ENCODE measurements around the gene DGKQ.
A peak's percentile ranks its signal among the peaks of the same experiment; 100 is the strongest.

DGKQ gene

DNA sequence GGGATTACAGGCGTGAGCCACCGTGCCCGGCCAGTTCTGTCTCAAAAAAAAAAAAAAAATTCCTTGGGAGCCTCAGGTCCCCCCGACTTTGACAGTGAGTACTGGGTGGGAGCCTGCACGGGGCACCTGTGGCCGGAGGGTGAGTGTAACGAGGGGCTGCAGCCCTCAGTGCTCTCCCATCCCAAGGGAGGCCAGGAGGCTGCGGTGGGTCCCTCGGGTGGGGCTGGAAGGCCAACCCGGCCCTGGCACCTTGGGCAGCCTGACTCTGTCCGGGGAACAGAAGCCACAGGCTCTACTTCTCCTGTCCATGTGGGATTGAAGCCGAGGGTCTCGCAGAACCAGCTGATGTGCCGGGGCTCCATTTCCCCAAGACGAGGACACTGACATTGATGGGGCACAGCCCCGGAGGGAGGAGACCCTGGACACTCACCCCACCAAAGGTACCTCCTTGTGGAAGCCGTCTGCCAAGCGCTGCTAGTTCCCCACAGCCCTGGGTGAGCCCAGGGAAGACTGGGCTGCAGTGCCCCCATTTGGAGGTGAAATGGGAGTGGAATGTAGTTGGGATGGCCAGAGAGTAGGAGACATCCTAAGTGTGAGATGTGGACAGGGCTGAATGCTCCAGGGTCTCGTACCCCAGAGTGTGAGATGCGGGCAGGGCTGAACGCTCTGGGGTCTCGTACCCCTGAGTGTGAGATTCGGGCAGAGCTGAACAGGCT is 22.1 kb upstream of the DGKQ start:
- no peak for DNase-seq

DNA sequence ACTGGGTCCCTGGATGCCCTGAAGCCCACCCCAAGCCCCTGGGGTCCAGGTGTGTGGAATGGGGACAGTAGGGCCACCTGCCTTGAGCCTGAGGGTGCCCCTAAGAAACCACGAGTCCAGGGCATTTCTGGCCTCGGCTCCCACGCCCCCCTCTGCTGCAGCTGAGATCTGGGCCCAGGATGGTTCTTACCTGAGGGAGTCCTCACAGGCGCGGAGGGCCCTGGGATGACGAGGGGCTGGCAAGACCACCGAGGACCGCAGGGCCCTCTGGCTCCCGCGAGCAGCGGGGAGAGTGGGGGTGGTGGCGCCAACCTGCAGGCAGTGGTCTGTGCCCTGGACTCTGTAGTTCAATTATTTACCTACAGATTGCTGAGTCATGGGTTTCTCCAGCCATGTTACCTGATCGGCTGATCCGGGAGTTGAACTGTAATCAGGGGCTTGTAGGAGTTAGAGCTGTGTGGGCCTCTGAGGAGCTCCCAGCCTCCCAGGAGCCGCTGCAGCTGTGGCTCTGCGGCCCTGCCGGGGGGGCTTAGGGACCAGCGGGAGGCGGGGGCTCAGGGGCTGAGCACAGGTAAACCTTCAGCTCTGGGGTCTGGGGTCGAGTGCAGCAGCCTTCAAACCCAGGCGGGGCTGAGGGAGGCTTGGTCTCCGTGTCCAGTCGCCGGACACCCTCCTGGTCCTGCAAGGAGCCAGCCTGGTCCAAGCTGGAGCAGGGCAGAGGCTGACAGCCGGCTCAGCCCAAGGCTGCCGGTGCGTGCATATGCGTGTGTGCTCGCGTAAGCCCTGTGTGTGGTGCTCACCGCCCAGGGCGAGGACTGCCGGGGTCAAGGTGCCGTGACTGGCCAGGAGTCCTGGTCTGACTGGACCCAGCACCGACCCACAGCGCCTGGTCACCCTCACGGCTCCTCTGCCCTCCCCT is 20.0 kb upstream of the DGKQ start, which contains the start of gene SLC26A1:
TSS of gene SLC26A1 (minus strand) at position 294 of the 919 bp plus-strand sequence. CDS start 1,701 bp downstream, outside the sequence.
- no peak for DNase-seq

DNA sequence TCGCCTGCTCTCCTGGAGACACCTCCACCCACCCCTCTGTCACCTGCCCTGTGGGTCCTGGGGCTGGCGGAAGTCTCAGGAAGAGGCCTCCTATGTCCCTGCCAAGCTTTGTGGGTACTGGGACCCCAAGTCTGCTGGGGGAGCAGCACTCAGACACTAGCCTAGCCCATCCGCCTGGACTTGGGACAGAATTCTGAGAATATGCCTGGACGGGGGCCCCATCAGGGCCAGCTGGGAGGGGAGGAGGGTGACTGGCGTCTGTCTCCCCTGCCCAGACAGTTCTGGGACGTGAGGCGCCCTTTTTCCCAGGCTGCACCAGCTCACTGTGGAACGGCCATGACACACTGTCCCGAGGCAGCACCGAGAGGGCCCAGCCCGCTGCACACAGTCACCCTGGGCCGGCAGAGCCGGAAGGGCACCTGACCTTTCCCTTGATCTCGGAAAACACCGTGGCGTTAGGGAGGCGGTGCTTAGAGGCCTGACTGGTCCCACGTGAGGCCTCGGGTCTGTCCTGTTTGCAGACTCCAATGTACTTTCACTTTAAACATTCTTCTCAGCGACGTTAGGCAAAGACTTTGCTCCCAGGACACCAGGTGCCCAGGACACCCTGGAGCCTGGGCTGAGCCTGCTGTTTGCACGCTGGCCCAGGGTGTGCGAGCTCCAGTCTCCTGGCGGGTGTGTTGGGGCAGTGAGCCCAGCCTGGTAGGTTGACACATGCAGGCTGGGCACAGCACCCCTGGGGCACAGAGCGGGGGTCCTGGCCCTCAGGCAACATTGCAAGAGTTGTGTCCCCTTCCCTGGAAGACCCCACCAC is 19.1 kb upstream of the DGKQ start:
- no peak for DNase-seq

DNA sequence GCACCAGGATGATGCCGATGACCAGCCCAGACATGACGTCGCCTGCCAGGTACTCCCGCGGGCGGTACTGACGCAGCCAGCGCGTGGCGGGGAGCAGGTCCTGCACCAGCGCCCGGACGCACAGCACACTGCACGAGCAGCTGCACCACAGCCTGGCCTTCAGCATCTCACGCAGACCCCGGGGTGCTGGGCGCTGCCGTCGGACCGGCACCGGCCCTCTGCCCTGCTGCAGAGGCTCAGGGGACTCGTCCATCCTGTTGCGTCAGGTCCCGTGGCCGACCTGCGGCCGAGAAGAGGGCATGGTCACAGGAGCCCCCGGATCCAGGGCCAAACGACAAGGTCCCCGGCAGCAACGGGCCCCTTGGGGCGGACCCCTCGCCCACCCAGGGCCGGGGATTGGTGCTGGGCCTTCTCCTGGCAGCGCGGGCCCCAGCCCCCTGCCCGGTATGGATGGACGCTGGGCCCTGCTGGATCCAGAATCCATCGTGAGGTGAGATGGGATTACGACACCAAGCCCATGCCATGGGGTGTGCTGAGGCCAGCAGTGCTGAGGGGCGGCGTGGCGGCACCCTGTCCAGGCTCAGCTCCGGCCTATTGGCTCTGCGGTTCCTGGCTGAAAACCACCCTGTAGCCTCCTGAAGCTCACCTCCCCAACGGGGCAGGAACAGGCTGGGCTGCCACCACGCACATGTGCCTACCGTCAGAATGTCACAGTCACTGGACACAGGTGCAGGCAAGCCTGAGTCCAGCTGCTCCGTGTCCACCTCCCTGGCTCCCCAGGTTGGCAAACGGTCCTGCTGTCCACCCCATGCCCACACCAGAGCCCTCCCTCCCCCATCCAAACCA is 18.3 kb upstream of the DGKQ start:
- DNase-seq, result no peak

DNA sequence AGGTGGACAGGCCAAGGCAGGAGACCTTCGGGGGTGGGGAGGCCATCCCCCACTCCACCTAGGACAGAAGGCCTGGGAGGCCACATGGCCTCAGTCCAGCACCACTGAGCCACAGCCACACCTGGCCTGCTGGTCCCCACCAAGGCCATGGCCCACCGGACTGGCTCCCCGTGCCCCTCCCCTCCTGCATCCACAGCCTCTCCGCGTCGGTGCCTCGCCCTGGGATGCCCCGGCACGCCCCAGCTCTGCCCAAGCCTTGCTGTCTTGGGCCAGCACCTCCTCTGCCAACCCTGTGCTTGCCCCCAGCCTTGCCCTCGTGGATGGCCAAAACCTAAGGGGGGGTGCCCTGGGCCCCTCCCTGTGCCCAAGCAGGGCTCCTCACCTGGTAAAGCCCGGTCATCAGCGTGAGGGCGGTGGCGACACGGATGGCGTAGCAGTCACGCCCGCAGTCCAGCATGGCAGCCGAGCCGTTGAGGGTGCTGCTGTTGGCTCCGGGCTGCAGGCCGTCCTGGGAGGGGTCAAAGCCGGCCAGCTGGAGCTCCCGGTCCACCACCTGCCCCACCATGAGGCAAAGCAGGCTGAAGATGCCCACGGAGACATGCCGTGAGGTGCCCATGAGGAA is 17.5 kb upstream of the DGKQ start:
- no peak for DNase-seq

DNA sequence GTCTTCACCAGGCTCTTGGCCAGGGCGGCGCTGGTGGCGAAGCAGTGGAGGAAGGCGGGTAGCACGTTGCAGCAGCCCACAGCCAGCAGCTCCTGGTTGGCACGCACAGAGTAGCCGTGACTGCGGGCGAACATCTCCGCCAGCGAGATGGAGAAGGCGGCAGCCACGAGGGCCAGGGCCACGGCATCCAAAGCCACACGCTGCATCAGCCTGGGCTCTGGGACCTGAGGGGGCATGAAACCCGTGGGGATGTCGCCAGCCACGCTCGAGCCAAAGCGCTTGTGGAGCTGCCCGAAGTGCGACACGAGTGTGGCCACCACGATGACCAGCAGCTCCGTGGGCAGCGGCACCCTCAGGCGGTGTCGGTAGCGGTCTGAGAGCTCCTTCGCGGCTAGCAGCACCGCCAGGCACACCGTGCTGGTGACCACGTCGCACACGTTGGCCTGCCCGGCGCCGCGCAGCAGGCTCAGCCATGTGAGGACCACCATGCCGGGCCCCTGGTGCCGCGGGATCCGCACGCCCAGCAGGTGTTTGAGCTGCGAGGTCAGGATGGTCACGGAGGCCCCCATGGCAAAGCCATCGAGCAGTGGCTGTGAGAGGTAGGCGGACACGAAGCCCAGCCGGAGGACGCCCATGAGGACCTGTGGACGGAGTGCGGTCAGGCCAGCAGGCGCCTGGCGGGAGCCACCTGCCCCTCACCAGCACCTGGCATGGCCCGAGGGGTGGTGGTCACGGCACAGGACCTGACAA is 16.5 kb upstream of the DGKQ start:
- DNase-seq, result no peak

DNA sequence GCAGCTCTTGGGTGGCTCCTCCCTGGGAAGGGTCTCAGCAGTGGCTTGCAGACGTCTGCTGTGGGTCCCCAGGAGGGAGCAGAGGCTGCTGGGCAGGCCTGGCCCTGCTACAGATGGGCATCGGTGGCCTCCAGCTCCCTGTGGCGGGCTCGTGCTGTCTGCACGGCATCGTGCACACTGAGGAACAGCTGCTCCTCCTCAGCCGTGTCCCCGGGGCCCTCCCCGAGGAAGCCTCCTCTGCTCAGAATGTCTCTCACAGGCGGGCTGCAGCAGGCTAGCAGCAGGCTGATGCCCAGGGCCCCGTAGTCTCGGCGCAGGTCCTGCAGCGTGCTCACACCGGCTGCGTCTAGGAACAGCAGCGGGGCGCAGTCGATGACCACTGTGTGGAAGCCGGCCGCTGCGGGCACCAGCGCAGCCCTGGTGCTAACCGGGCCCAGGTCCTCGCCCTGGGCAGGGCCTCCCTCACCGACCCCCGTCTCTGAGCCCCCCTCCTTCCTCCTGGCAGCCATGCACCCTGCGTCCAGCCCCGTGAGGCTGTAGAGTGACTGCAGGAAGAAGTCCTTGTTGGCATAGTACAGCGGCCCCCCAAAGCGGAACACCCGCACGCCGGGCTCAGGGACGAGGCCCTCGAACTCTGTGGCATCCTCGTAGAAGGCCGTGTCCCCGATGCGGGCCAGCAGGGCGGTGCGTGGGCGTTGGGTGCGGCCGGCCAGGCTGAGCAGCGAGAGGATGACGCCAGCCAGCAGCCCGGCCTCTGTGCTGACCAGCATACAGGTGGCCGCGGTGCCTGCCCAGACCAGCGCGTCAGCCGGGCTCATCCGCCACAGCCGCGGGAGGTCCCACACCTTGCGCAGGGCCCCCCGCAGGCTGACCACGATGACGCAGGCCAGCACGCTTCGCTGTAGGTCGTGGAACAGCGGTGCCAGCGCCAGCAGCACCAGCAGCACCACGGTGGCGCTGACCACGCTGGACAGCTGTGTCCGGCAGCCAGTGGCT is 15.7 kb upstream of the DGKQ start:
- no peak for DNase-seq

DNA sequence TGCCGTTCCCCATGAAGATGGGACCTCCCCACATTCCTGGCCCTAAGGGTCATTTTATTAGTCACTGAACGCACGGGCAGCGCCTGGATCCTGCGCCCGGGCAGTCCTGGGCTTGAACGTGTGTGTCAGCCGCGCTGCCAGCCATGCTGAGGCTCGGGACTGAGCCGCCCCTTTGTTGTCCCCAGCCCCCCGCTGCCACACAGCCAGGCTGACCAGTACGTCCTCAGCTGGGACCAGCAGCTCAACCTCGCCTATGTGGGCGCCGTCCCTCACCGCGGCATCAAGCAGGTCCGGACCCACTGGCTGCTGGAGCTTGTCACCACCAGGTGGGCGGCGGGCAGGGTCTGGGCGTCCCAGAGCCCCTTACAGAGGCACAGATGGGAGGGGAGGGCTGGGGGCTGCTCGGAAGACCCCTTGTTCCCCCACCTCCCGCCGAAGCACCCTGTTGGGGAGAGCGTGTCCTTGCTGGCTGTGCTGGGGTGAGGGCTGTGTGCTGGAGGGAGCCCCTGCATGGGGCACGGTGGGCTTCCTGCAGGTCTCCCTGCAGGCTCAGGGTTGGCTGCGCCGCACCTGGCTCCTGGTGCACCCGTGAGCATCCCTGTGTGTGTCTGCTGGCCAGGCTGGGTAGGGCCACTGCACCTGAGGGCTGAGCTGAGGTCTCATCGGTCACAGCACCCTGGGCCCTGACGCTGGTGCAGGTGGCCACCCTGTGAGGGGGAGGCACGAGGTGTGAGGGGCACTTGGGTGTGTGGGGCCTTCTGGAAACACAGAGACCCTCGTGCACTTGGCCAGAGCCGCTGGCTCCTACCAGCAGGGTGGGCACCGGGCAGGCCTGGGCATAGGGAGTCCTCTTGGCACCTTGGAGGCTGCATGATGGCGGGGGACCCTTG is 14.5 kb upstream of the DGKQ start:
- DNase-seq, result no peak

DNA sequence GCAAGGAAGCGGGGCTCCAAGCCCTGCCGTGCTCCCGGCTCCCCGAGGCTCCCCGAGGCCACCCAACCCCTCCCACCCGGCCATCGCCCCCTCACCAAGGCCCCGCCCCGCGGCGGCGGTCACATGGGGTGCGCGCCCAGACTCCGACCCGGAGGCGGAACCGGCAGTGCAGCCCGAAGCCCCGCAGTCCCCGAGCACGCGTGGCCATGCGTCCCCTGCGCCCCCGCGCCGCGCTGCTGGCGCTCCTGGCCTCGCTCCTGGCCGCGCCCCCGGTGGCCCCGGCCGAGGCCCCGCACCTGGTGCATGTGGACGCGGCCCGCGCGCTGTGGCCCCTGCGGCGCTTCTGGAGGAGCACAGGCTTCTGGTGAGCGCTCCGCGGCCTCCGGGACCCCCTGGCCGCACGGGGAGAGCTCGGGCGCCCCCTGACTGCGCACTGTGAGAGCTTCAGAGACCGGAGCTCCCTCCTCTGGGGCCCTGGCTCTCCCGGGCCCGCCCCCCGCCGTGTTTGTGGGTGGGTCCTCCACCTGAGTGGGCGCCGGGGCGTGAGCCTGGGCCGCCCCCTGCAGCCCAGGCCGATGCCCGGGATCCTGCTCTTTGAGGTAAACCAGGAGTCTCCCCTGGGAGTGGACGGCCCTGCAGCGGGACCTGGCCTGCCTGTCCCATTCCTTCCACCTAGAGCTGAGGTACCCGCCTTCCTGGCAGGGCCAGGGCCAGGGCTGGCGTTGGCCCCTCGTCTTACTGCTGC is 13.7 kb upstream of the DGKQ start, which contains the start of gene IDUA:
TSS of gene IDUA (plus strand) at position 166 of the 745 bp plus-strand sequence. CDS start at position 207, 41 bp downstream.
- DNase-seq, result peak; percentile 83

DNA sequence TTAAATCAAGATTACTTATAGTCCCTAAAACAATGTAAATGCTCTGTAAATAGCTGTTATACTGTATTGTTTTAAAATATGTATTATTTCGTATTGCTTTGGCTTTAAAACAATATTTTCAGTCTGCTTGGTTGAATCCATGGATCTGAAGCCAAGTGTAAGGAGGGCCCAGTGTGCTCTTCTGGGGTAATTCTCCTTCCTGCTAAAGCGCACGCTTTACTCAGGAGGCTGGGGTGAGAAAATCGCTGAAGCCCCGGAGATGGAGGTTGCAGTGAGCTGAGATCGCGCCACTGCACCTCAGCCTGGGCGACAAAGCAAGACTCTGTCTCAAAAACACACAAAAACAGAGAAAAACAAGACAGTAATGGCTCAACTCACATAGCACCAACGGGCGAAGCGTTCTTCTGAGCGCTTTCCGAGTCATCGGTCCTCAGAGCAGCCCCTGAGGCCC is 13.1 kb upstream of the DGKQ start:
- DNase-seq, result no peak

DNA sequence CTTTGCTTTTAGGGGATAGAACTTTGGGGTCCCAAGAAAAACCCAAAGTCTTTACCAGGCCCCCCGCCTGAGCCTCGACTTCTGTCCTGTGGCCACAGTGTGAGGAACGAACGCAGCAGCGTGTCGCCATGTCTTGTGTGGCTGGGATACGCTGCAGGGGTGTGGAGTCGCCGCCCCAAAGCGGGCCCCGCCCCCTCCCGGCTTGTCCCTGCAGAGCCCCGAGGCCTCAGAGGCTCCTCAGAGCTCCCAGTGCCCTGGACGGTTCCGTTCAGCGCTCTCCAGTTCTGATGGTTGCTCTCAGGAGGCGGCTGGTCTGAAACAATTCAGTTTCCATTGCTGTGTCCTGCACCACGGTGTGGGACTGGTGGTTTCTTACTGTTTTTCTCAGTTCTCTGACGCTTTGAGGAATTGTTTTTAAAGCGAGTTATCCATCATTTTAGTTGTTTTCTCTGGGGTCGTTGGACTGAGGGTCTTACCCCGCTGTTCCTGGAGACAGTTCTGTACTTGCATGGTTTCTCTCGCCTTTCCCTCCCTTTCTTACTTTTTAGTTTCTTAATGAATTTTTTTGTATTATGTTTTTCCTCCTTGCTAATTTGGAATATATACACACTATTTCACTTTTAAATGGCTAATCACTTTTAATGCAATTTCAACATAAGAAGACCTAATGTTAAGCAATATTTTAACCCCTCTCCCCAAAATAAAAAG is 11.9 kb upstream of the DGKQ start:
- peak; percentile 77 for DNase-seq

DNA sequence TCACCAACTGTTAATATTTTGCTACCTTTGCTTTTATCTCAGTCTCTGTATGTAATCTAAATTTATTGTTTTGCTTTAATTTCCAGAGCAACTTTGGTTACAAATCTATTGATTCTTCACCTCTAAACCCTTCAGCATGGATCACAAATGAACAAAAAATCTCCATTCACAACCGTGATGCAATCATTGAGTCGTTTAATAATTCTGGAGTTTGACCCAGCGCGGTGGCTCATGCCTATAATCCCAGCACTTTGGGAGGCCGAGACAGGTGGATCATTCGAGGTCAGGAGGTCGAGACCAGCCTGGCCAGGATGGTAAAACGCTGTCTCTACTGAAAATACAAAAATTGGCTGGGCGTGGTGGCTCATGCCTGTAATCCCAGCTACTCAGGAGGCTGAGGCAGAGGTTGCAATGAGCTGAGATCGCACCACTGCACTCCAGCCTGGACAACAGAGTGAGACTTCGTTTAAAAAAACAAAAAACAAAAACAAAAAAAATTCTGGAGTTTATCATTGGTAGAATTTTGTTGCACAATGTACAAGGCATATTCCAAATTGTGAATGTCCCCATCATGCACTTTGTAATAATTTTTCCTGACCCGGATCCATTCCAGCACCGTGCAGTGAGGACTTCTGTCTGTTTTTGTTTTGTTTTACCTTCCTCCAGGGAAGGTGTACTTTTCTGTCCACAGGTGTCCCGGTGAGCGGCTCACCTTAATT is 11.1 kb upstream of the DGKQ start:
- no peak for DNase-seq

DNA sequence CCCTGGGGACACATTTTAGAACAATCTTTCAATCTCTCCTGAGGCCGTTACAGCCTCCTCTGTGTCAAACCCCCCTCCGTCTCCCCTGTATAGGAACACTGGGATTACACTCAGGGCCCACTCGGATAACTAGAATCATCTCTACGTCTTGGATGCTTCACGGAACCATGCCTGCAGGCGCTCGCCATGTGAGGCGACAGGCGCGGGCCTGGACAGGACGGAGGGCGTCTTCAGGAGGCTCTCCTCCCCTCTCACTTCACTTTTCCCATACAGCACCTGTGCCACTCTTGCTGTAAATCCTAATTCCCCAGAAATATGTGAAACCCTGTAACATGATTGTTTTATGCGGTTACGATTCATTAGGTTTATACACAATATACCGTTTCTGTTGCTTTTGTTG is 9.4 kb upstream of the DGKQ start:
- no peak for DNase-seq

DNA sequence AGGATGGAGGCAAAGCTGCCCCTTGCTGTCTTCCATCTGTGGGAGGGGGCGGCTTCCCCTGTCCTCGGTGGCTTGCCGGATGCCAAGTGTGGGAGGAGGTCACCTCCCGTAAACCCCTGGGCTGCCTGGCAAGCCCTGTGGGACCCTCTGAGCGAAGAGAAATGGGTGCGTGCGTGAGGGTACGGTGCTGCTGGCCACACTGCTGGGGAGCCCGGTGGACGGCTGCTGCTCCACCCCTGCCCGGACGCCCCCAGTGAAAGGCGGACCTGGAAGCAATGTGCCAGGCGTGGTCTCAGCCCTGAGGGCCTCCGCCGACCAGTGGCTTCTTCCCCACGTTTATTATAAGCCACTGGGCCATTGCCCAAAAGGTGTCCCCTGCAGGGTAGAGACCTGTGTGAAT is 8.9 kb upstream of the DGKQ start:
- DNase-seq, result no peak

DNA sequence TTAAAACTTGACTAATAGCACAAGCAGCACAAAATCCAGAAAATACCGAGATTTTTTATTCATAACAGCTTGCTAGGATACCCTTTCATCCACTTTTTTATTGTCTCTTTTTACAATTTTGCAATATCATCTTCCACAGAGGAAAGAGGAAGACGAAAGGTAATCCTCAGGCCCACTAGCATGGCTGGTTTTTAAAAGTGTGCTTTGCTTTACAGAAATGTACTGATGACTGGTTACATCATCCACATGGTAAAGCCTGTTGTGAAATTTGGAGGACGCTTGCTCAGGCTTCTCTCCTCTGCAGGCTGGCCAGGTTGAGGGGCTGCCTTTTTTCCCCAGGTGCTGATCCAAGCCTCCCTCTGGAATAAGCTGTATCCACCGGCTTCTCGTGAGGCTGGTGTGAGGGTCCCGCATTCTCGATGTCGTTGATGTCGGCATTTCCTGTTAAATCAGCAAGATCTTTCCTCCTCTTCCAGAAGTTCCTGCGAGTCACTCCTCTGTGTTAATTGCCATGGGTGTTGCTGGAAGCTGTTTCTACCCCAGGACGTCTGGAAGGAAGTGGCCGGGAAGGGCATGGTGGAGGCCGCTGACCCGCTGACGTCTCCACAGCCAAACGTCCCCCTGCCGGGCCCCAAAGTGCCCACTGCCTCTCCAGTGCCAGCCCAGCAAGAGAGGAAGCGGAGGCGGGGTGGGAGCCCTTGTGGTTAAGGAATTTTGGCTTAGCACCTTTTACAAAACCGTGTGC is 5.8 kb upstream of the DGKQ start:
- DNase-seq, result no peak
